GM12892 (cell line): Measurements from ENCODE around the gene ALAS2.

ENCODE experiments used
- DNase-seq: peaks from one replicate; pipeline ENCODE4 v3.0.0; 2011; ENCODE audit not compliant: insufficient read length
- FAIRE-seq: peaks from 2 replicates; lab custom pipeline; 2011; peaks lifted over from hg19 to GRCh38; lab: Jason Lieb, UNC
- POLR2A ChIP-seq: IDR thresholded peaks from 2 replicates; pipeline ENCODE4 v1.6.1; 2011; ENCODE audit warnings: low read depth, low read length, control low read depth
- POLR2AphosphoS5 ChIP-seq: IDR thresholded peaks from 2 replicates; pipeline ENCODE4 v1.6.1; 2011; ENCODE audit warnings: low read depth, low read length, control low read depth
- TAF1 ChIP-seq: IDR thresholded peaks from 2 replicates; pipeline ENCODE4 v1.6.1; 2011; ENCODE audit warnings: low read depth, mild to moderate bottlenecking, control low read depth, low read length, borderline replicate concordance

ALAS2 gene

GRCh38 chrX:55028611-55029010 lies 2.2 kb downstream of the ALAS2 start:
- DNase-seq (no peak), FAIRE-seq (no peak)

GRCh38 chrX:55028040-55028439 lies 2.7 kb downstream of the ALAS2 start:
- no peak for TF ChIP-seq POLR2AphosphoS5
- TF ChIP-seq TAF1 = no peak
- no peak for TF ChIP-seq POLR2A
- FAIRE-seq (no peak), DNase-seq (no peak)

More at GRCh38 chrX:55028611-55029010, 2.2 kb downstream of the ALAS2 start:
- TF ChIP-seq POLR2AphosphoS5 (no peak), TAF1 (no peak), POLR2A (no peak)

- no peak for FAIRE-seq
- TF ChIP-seq POLR2A (no peak), POLR2AphosphoS5 (no peak), TAF1 (no peak)
- no peak for DNase-seq
Measured at GRCh38 chrX:55026840-55027239, 3.9 kb downstream of the ALAS2 start.

- DNase-seq (no peak), FAIRE-seq (no peak)
- TF ChIP-seq TAF1 (no peak), POLR2AphosphoS5 (no peak), POLR2A (no peak)
Measured at GRCh38 chrX:55026143-55026542, 4.6 kb downstream of the ALAS2 start.

- TF ChIP-seq TAF1 (no peak), POLR2AphosphoS5 (no peak), POLR2A (no peak)
- no peak for DNase-seq
- no peak for FAIRE-seq
Measured at GRCh38 chrX:55014897-55015299, 15.9 kb downstream of the ALAS2 start.

GRCh38 chrX:55011294-55011693 lies 19.5 kb downstream of the ALAS2 start:
- DNase-seq (no peak), FAIRE-seq (no peak)
- TF ChIP-seq TAF1 (no peak), POLR2AphosphoS5 (no peak), POLR2A (no peak)

GRCh38 chrX:55008571-55009358 lies 22.0 kb downstream of the ALAS2 start:
- FAIRE-seq (peak; percentile 9), DNase-seq (no peak)
- no peak for TF ChIP-seq POLR2AphosphoS5
- TF ChIP-seq TAF1 = no peak
- no peak for TF ChIP-seq POLR2A

- no peak for DNase-seq
Measured at GRCh38 chrX:55007656-55008055, 23.1 kb downstream of the ALAS2 start.

GRCh38 chrX:55006827-55007621 lies 23.8 kb downstream of the ALAS2 start:
- FAIRE-seq (no peak), DNase-seq (no peak)
- no peak for TF ChIP-seq TAF1
- no peak for TF ChIP-seq POLR2AphosphoS5
- no peak for TF ChIP-seq POLR2A

More at GRCh38 chrX:55007656-55008055, 23.1 kb downstream of the ALAS2 start:
- FAIRE-seq = no peak
- TF ChIP-seq POLR2A (no peak), TAF1 (no peak), POLR2AphosphoS5 (no peak)

GRCh38 chrX:55005256-55005655 lies 25.5 kb downstream of the ALAS2 start:
- no peak for TF ChIP-seq TAF1
- TF ChIP-seq POLR2AphosphoS5 = no peak
- TF ChIP-seq POLR2A = no peak
- FAIRE-seq (no peak), DNase-seq (no peak)

GRCh38 chrX:55004231-55004630 lies 26.5 kb downstream of the ALAS2 start:
- no peak for DNase-seq
- FAIRE-seq = no peak
- TF ChIP-seq POLR2AphosphoS5 = no peak
- TF ChIP-seq TAF1 = no peak
- no peak for TF ChIP-seq POLR2A
